Measurements from ENCODE around the gene FGFRL1. TPM values are rescaled to one million over a fixed set of nuclear protein-coding genes. Genes with fewer than 3 reads are reported as not detected.

FGFRL1 gene
- total RNA-seq, 2 experiments from 2014 or later: 7.6 to 8.0 TPM

GRCh38 chr4:1018147-1019020 is 7.0 kb downstream of the FGFRL1 start:
- H3K9me3 Mint-ChIP-seq: no peaks in the 10 kb centered on the region
- intact Hi-C loops (cut with micrococcal nuclease): no loop called here

GRCh38 chr4:1019320-1019719 is 7.9 kb downstream of the FGFRL1 start:
- no peak overlapping the region for H3K27ac Mint-ChIP-seq
- no peak overlapping the region for H3K4me3 Mint-ChIP-seq
- no peaks in the 10 kb centered on the region for H3K36me3 Mint-ChIP-seq (ENCODE audit: low read depth)
- H3K27me3 Mint-ChIP-seq (ENCODE audit: low read depth): no peaks in the 10 kb centered on the region
- no peaks in the 10 kb centered on the region for H3K9me3 Mint-ChIP-seq
- intact Hi-C loops (cut with micrococcal nuclease): no loop called here
- peaks cover 3% of the 10 kb centered on the region for H3K4me1 Mint-ChIP-seq (ENCODE audit: low read depth)
- CTCF ChIA-PET: no interaction called here
- DNase-seq: no peak

More at GRCh38 chr4:1018147-1019020, 7.0 kb downstream of the FGFRL1 start:
- no peaks in the 10 kb centered on the region for H3K27me3 Mint-ChIP-seq (ENCODE audit: low read depth)
- no peaks in the 10 kb centered on the region for H3K36me3 Mint-ChIP-seq (ENCODE audit: low read depth)
- CTCF ChIA-PET: no interaction called here
- no peak for DNase-seq
- H3K4me3 Mint-ChIP-seq: no peak overlapping the region
- H3K4me1 Mint-ChIP-seq (ENCODE audit: low read depth): peaks cover 3% of the 10 kb centered on the region
- H3K27ac Mint-ChIP-seq: no peak overlapping the region

- no peak for DNase-seq
- peaks cover 3% of the 10 kb centered on the region for H3K4me1 Mint-ChIP-seq (ENCODE audit: low read depth)
- H3K9me3 Mint-ChIP-seq: no peaks in the 10 kb centered on the region
- no peak overlapping the region for H3K27ac Mint-ChIP-seq
- intact Hi-C loops (cut with micrococcal nuclease): no loop called here
- H3K27me3 Mint-ChIP-seq (ENCODE audit: low read depth): no peaks in the 10 kb centered on the region
- H3K36me3 Mint-ChIP-seq (ENCODE audit: low read depth): no peaks in the 10 kb centered on the region
- CTCF ChIA-PET: no interaction called here
- H3K4me3 Mint-ChIP-seq: no peak overlapping the region
These were observed 8.5 kb downstream of the FGFRL1 start for GRCh38 chr4:1019729-1020470.

GRCh38 chr4:1021386-1022050 is 10.1 kb downstream of the FGFRL1 start:
- CTCF ChIA-PET: no interaction called here
- H3K27ac Mint-ChIP-seq: no peak overlapping the region
- no peaks in the 10 kb centered on the region for H3K9me3 Mint-ChIP-seq
- no peak overlapping the region for H3K4me3 Mint-ChIP-seq
- H3K4me1 Mint-ChIP-seq (ENCODE audit: low read depth): peaks cover 7% of the 10 kb centered on the region
- H3K27me3 Mint-ChIP-seq (ENCODE audit: low read depth): no peaks in the 10 kb centered on the region
- intact Hi-C loops (cut with micrococcal nuclease): no loop called here
- H3K36me3 Mint-ChIP-seq (ENCODE audit: low read depth): peaks cover 5% of the 10 kb centered on the region
- DNase-seq: no peak

- H3K27me3 Mint-ChIP-seq (ENCODE audit: low read depth): no peaks in the 10 kb centered on the region
- H3K4me3 Mint-ChIP-seq: no peak overlapping the region
- peaks cover 7% of the 10 kb centered on the region for H3K4me1 Mint-ChIP-seq (ENCODE audit: low read depth)
- intact Hi-C loops (cut with micrococcal nuclease): no loop called here
- DNase-seq: no peak
- H3K27ac Mint-ChIP-seq: no peak overlapping the region
- peaks cover 5% of the 10 kb centered on the region for H3K36me3 Mint-ChIP-seq (ENCODE audit: low read depth)
- CTCF ChIA-PET: no interaction called here
- H3K9me3 Mint-ChIP-seq: no peaks in the 10 kb centered on the region
These were observed 10.8 kb downstream of the FGFRL1 start for GRCh38 chr4:1022051-1022738.

GRCh38 chr4:1022739-1023066 is 11.3 kb downstream of the FGFRL1 start:
- H3K27ac Mint-ChIP-seq: no peak overlapping the region
- H3K36me3 Mint-ChIP-seq (ENCODE audit: low read depth): peaks cover 5% of the 10 kb centered on the region
- intact Hi-C loops (cut with micrococcal nuclease): no loop called here
- CTCF ChIA-PET: no interaction called here
- H3K27me3 Mint-ChIP-seq (ENCODE audit: low read depth): no peaks in the 10 kb centered on the region
- H3K9me3 Mint-ChIP-seq: no peaks in the 10 kb centered on the region
- DNase-seq: no peak
- peaks cover 7% of the 10 kb centered on the region for H3K4me1 Mint-ChIP-seq (ENCODE audit: low read depth)
- no peak overlapping the region for H3K4me3 Mint-ChIP-seq

- no peak for DNase-seq
- H3K9me3 Mint-ChIP-seq: no peaks in the 10 kb centered on the region
- intact Hi-C loops (cut with micrococcal nuclease): no loop called here
- peaks cover 5% of the 10 kb centered on the region for H3K36me3 Mint-ChIP-seq (ENCODE audit: low read depth)
- H3K4me3 Mint-ChIP-seq: no peak overlapping the region
- peaks cover 7% of the 10 kb centered on the region for H3K4me1 Mint-ChIP-seq (ENCODE audit: low read depth)
- CTCF ChIA-PET: no interaction called here
- H3K27ac Mint-ChIP-seq: no peak overlapping the region
- H3K27me3 Mint-ChIP-seq (ENCODE audit: low read depth): no peaks in the 10 kb centered on the region
These were observed 11.7 kb downstream of the FGFRL1 start for GRCh38 chr4:1023075-1023640.

GRCh38 chr4:1023895-1024740 is 12.7 kb downstream of the FGFRL1 start:
- Mint-ChIP-seq H3K27ac (no peak overlapping the region), H3K9me3 (no peaks in the 10 kb centered on the region), H3K4me1 (ENCODE audit: low read depth) (peaks cover 7% of the 10 kb centered on the region), H3K4me3 (no peak overlapping the region), H3K27me3 (ENCODE audit: low read depth) (no peaks in the 10 kb centered on the region), H3K36me3 (ENCODE audit: low read depth) (peaks cover 5% of the 10 kb centered on the region)
- DNase-seq: no peak
- CTCF ChIA-PET: no interaction called here
- intact Hi-C loops (cut with micrococcal nuclease): no loop called here

GRCh38 chr4:1024882-1025545 is 13.6 kb downstream of the FGFRL1 start:
- H3K4me3 Mint-ChIP-seq: no peak overlapping the region
- no peaks in the 10 kb centered on the region for H3K9me3 Mint-ChIP-seq
- H3K36me3 Mint-ChIP-seq (ENCODE audit: low read depth): peaks cover 5% of the 10 kb centered on the region
- intact Hi-C loops (cut with micrococcal nuclease): no loop called here
- no peaks in the 10 kb centered on the region for H3K27me3 Mint-ChIP-seq (ENCODE audit: low read depth)
- no peak overlapping the region for H3K27ac Mint-ChIP-seq
- DNase-seq: no peak
- CTCF ChIA-PET: no interaction called here
- peaks cover 6% of the 10 kb centered on the region for H3K4me1 Mint-ChIP-seq (ENCODE audit: low read depth)

GRCh38 chr4:1026115-1026514 is 14.7 kb downstream of the FGFRL1 start:
- H3K9me3 Mint-ChIP-seq: no peaks in the 10 kb centered on the region
- DNase-seq: peak; percentile 48
- intact Hi-C loops (cut with micrococcal nuclease): no loop called here
- H3K36me3 Mint-ChIP-seq (ENCODE audit: low read depth): peaks cover 5% of the 10 kb centered on the region
- CTCF ChIA-PET: no interaction called here
- H3K4me3 Mint-ChIP-seq: no peak overlapping the region
- H3K27ac Mint-ChIP-seq: no peak overlapping the region
- no peaks in the 10 kb centered on the region for H3K27me3 Mint-ChIP-seq (ENCODE audit: low read depth)
- H3K4me1 Mint-ChIP-seq (ENCODE audit: low read depth): peaks cover 4% of the 10 kb centered on the region

GRCh38 chr4:1027219-1027914 is 15.9 kb downstream of the FGFRL1 start:
- DNase-seq: no peak
- CTCF ChIA-PET: no interaction called here
- Mint-ChIP-seq H3K36me3 (ENCODE audit: low read depth) (peaks cover 5% of the 10 kb centered on the region), H3K4me1 (ENCODE audit: low read depth) (peaks cover 4% of the 10 kb centered on the region), H3K4me3 (no peak overlapping the region), H3K9me3 (no peaks in the 10 kb centered on the region), H3K27ac (no peak overlapping the region), H3K27me3 (ENCODE audit: low read depth) (no peaks in the 10 kb centered on the region)
- intact Hi-C loops (cut with micrococcal nuclease): no loop called here
